ENCODE measurements around the gene GHR.

GRCh38 chr5:42636946-42637345 lies 213.7 kb downstream of the GHR start:
- TF ChIP-seq, protein P1, sequence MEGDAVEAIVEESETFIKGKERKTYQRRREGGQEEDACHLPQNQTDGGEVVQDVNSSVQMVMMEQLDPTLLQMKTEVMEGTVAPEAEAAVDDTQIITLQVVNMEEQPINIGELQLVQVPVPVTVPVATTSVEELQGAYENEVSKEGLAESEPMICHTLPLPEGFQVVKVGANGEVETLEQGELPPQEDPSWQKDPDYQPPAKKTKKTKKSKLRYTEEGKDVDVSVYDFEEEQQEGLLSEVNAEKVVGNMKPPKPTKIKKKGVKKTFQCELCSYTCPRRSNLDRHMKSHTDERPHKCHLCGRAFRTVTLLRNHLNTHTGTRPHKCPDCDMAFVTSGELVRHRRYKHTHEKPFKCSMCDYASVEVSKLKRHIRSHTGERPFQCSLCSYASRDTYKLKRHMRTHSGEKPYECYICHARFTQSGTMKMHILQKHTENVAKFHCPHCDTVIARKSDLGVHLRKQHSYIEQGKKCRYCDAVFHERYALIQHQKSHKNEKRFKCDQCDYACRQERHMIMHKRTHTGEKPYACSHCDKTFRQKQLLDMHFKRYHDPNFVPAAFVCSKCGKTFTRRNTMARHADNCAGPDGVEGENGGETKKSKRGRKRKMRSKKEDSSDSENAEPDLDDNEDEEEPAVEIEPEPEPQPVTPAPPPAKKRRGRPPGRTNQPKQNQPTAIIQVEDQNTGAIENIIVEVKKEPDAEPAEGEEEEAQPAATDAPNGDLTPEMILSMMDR (IDR thresholded peaks at IDR 0.05; ENCODE audit: low read depth, low read length), result no peak
- TF ChIP-seq POLR2A (IDR thresholded peaks at IDR 0.05; ENCODE audit: extremely low read depth, insufficient read length) (no peak), MAX (IDR thresholded peaks at IDR 0.05; ENCODE audit: low read depth, low read length) (no peak)

All from NB4 (cell line).